Vein endothelial cell (primary cell): ENCODE results near the gene SMYD5. TPM values are rescaled to one million over a fixed set of nuclear protein-coding genes. Genes with fewer than 3 reads are reported as not detected.

ENCODE experiments used
- total RNA-seq: library from RNA; depleted of rRNA; stranded (reverse); fragments of >200 nt; gene quantifications from 2 replicates; pipeline ENCODE4 v1.2.3, GENCODE V29; 2012

SMYD5 gene
- 19.4 and 22.2 TPM in 2 replicates for total RNA-seq

GRCh38 chr2:73214120-73215035 is at the start of gene SMYD5:
SMYD5 (plus strand) TSS chr2:73214245; CDS start chr2:73214267, 22 bp downstream.

GRCh38 chr2:73202156-73203054 is 11.6 kb upstream of the SMYD5 start, which contains the start of gene NOTO:
NOTO (plus strand) TSS chr2:73202574; CDS start chr2:73202667, 93 bp downstream.

GRCh38 chr2:73233154-73233931 is 19.3 kb downstream of the SMYD5 start, which contains the start of gene PRADC1:
PRADC1 (minus strand) TSS chr2:73233239; CDS start chr2:73233160, 79 bp downstream.

GRCh38 chr2:73233932-73234832 is 20.1 kb downstream of the SMYD5 start, which contains the start of gene CCT7:
CCT7 (plus strand) TSS chr2:73234308; CDS start chr2:73234379, 71 bp downstream.

Other genes with a start within 250 kb of the SMYD5 start
- 20.4 and 20.6 TPM in 2 replicates for gene SFXN5, start 142.5 kb upstream of the SMYD5 start, total RNA-seq
- 66.3 and 70.3 TPM in 2 replicates for gene RAB11FIP5, start 101.3 kb upstream of the SMYD5 start, total RNA-seq
- not detected in 2 replicates for gene NOTO, start 11.7 kb upstream of the SMYD5 start, total RNA-seq
- 16.0 and 29.3 TPM in 2 replicates for gene PRADC1, start 19.0 kb downstream of the SMYD5 start, total RNA-seq
- 352 and 393 TPM in 2 replicates for gene CCT7, start 20.1 kb downstream of the SMYD5 start, total RNA-seq
- 0.33 and 0.96 TPM in 2 replicates for gene FBXO41, start 70.2 kb downstream of the SMYD5 start, total RNA-seq
- gene EGR4, start 79.3 kb downstream of the SMYD5 start, total RNA-seq, result not detected in 2 replicates
- gene ALMS1, start 171.6 kb downstream of the SMYD5 start, total RNA-seq, result 15.9 and 17.3 TPM in 2 replicates